WTC11 (cell line): Measurements from ENCODE around the gene SCAF4. TPM values are rescaled to one million over a fixed set of nuclear protein-coding genes. Genes with fewer than 3 reads are reported as not detected.

Experiments
- ATAC-seq: fragments of 200-7000 bp; cut with Tn5 transposase; 2 replicates; pipeline ENCODE4 v1.10.0; 2021; ENCODE audit warnings: mild to moderate bottlenecking, moderate library complexity
- CTCF ChIA-PET: fragments of 300-600 bp; sonication (Branson Sonifier 250); formaldehyde crosslinking; loops from one replicate; lab custom pipeline; 2021; ENCODE audit warnings: antibody characterized with exemption; lab: Charles Lee
- POLR2A ChIA-PET: fragments of 350-600 bp; sonication (Branson Sonifier 250); formaldehyde crosslinking; loops from one replicate; lab custom pipeline; 2021; ENCODE audit warnings: antibody characterized with exemption; lab: Charles Lee
- DNase-seq: peaks from one replicate; pipeline ENCODE4 v3.0.0; 2021; ENCODE audit warnings: low spot score
- H3K27ac Mint-ChIP-seq: 2 replicates; pipeline ENCODE4 v1.8.0; 2021; ENCODE audit warnings: mixed read lengths
- H3K27me3 Mint-ChIP-seq: 2 replicates; pipeline ENCODE4 v1.8.0; 2021; ENCODE audit warnings: low read depth, mild to moderate bottlenecking, moderate library complexity, mixed read lengths
- H3K36me3 Mint-ChIP-seq: 2 replicates; pipeline ENCODE4 v1.8.0; 2021; ENCODE audit warnings: mixed read lengths
- H3K4me1 Mint-ChIP-seq: 2 replicates; pipeline ENCODE4 v1.8.0; 2022; ENCODE audit warnings: mixed read lengths
- H3K4me3 Mint-ChIP-seq: 2 replicates; pipeline ENCODE4 v1.8.0; 2021; ENCODE audit warnings: mild to moderate bottlenecking, moderate library complexity, mixed read lengths
- H3K9me3 Mint-ChIP-seq: 2 replicates; pipeline ENCODE4 v1.8.0; 2021; ENCODE audit warnings: mixed read lengths
- ELF4 ChIP-seq: sonication (generic); formaldehyde crosslinking; IDR thresholded peaks from 2 replicates; pipeline ENCODE4 v1.8.1; 2022; ENCODE audit warnings: low read depth, mild to moderate bottlenecking, moderate library complexity, missing genetic modification reagents
- FOXJ3 ChIP-seq: sonication (generic); formaldehyde crosslinking; IDR thresholded peaks from 2 replicates; pipeline ENCODE4 v1.9.0; 2021; ENCODE audit warnings: missing genetic modification reagents, mild to moderate bottlenecking, borderline replicate concordance
- FOXK1 ChIP-seq: sonication (generic); formaldehyde crosslinking; IDR thresholded peaks from 2 replicates; pipeline ENCODE4 v1.8.0; 2022; ENCODE audit warnings: mild to moderate bottlenecking, moderate library complexity, missing genetic modification reagents
- FOXP1 ChIP-seq: sonication (generic); formaldehyde crosslinking; IDR thresholded peaks from 2 replicates; pipeline ENCODE4 v1.8.0; 2022; ENCODE audit warnings: missing genetic modification reagents, mild to moderate bottlenecking, moderate library complexity, borderline replicate concordance
- JUN ChIP-seq: sonication (generic); formaldehyde crosslinking; IDR thresholded peaks from 2 replicates; pipeline ENCODE4 v1.8.0; 2023; ENCODE audit warnings: mild to moderate bottlenecking, missing genetic modification reagents
- RELA ChIP-seq: sonication (generic); formaldehyde crosslinking; IDR thresholded peaks from 2 replicates; pipeline ENCODE4 v1.8.1; 2022; ENCODE audit warnings: missing genetic modification reagents, mild to moderate bottlenecking, borderline replicate concordance
- SMAD3 ChIP-seq: sonication (generic); formaldehyde crosslinking; IDR thresholded peaks from 2 replicates; pipeline ENCODE4 v1.8.0; 2022; ENCODE audit warnings: missing genetic modification reagents, mild to moderate bottlenecking, borderline replicate concordance
- SP1 ChIP-seq: sonication (generic); formaldehyde crosslinking; conservative IDR thresholded peaks from 2 replicates; pipeline ENCODE4 v1.8.1; 2022; ENCODE audit warnings: missing genetic modification reagents
- TCF7 ChIP-seq: sonication (generic); formaldehyde crosslinking; IDR thresholded peaks from 2 replicates; pipeline ENCODE4 v1.8.0; 2022; ENCODE audit warnings: mild to moderate bottlenecking, low read depth, missing genetic modification reagents, moderate library complexity
- TEAD1 ChIP-seq: sonication (generic); formaldehyde crosslinking; IDR thresholded peaks from 2 replicates; pipeline ENCODE4 v1.8.0; 2022; ENCODE audit warnings: mild to moderate bottlenecking, missing genetic modification reagents
- TEAD4 ChIP-seq: sonication (generic); formaldehyde crosslinking; IDR thresholded peaks from 2 replicates; pipeline ENCODE4 v1.8.0; 2022; ENCODE audit warnings: mild to moderate bottlenecking, missing genetic modification reagents
- ZNF416 ChIP-seq: fragments of 250-450 bp; sonication (Bioruptor Pico); IDR thresholded peaks from 2 replicates; pipeline ENCODE4 v1.9.0; 2021; ENCODE audit warnings: mild to moderate bottlenecking, inconsistent platforms
- total RNA-seq: library from RNA; stranded (reverse); gene quantifications from 3 replicates; pipeline ENCODE4 v1.2.3, GENCODE V29; 2021
- TF ChIP-seq, protein P1 (sequence below): sonication (generic); formaldehyde crosslinking; IDR thresholded peaks from 2 replicates; pipeline ENCODE4 v1.8.0; 2022; ENCODE audit warnings: mild to moderate bottlenecking, missing genetic modification reagents
- TF ChIP-seq, protein P2 (sequence below): sonication (generic); formaldehyde crosslinking; IDR thresholded peaks from 2 replicates; pipeline ENCODE4 v1.8.1; 2022; ENCODE audit warnings: mild to moderate bottlenecking, missing genetic modification reagents, moderate library complexity, borderline replicate concordance
- TF ChIP-seq, protein P3 (sequence below): sonication (generic); formaldehyde crosslinking; IDR thresholded peaks from 2 replicates; pipeline ENCODE4 v1.8.1; 2022; ENCODE audit warnings: missing genetic modification reagents, borderline replicate concordance
- TF ChIP-seq, protein P4 (sequence below): sonication (generic); formaldehyde crosslinking; IDR thresholded peaks from 2 replicates; pipeline ENCODE4 v1.8.1; 2022; ENCODE audit warnings: mild to moderate bottlenecking, moderate library complexity, missing genetic modification reagents
- TF ChIP-seq, protein P5 (sequence below): sonication (generic); formaldehyde crosslinking; IDR thresholded peaks from 2 replicates; pipeline ENCODE4 v1.8.1; 2023; ENCODE audit warnings: mild to moderate bottlenecking, missing genetic modification reagents
- TF ChIP-seq, protein P6 (sequence below): sonication (generic); formaldehyde crosslinking; IDR thresholded peaks from 2 replicates; pipeline ENCODE4 v1.8.1; 2023; ENCODE audit warnings: mild to moderate bottlenecking, missing genetic modification reagents, moderate library complexity
- TF ChIP-seq, protein P7 (sequence below): sonication (generic); formaldehyde crosslinking; IDR thresholded peaks from 2 replicates; pipeline ENCODE4 v1.8.0; 2022; ENCODE audit warnings: mild to moderate bottlenecking, missing genetic modification reagents
- TF ChIP-seq, protein P8 (sequence below): fragments of 250-450 bp; sonication (Bioruptor Pico); IDR thresholded peaks from 2 replicates; pipeline ENCODE4 v1.9.0; 2021; ENCODE audit warnings: mild to moderate bottlenecking

Gene SCAF4
- total RNA-seq, 1 experiment from 2014 or later, result 54.0 TPM

DNA sequence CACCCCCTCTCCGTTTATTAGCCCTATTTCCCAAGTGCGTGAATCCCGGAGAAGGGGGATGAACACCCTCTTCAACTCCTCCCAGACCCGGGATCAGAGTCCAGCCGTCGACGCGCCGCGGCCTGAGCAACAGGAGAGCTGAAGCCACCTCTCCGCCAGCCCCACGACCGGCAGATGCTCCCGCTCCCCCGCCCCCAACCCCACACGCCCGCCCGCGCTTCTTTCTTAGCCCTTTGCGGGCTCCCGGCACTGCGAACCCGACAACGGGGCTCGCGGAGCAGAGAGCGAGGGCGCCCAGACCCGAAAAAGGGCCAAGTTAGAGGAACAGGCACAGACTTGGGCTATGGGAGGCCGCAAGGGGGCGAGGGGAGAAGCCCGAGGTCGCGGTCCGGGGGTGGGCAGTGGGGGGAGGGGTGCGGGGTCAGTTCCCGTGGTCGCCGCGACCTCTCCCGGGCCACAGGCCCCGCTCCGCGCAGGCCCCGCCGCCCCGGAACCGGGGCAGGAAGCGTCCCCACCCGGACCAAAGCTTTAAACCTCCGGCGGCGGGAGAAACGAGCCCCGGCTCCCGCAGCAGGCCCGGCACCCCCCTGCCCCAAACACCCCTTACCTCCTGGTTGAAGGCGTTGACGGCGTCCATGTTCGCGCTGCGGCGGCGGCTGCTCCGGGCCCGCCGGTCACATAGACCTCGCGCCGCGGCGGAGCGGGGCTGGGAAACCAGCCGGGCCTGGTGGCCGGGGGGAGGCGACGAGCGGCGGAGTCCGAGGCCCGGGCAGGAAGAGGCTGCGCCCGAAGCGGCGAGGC, 662 bp downstream of the SCAF4 start:
- peaks cover 5% of the 10 kb centered on the region; the same call in 1 of the 2 replicates for H3K36me3 Mint-ChIP-seq
- ATAC-seq (peak; percentile 11), DNase-seq (peak; percentile 57)
- H3K4me1 Mint-ChIP-seq, result peaks cover 2% of the 10 kb centered on the region; the same call in 1 of the 2 replicates
- ChIA-PET POLR2A (interaction anchor here (1.2 kb wide), 1 partner anchor 64 kb away, joined by 3 read pairs; no protein-coding TSS in a partner anchor), CTCF (interaction anchor here (0.7 to 1.6 kb wide), 3 partner anchors 135 to 550 kb away, joined by 3 to 4 read pairs (median 3); no protein-coding TSS in a partner anchor)
- H3K27me3 Mint-ChIP-seq, result no peaks in the 10 kb centered on the region
- TF ChIP-seq, protein P1, sequence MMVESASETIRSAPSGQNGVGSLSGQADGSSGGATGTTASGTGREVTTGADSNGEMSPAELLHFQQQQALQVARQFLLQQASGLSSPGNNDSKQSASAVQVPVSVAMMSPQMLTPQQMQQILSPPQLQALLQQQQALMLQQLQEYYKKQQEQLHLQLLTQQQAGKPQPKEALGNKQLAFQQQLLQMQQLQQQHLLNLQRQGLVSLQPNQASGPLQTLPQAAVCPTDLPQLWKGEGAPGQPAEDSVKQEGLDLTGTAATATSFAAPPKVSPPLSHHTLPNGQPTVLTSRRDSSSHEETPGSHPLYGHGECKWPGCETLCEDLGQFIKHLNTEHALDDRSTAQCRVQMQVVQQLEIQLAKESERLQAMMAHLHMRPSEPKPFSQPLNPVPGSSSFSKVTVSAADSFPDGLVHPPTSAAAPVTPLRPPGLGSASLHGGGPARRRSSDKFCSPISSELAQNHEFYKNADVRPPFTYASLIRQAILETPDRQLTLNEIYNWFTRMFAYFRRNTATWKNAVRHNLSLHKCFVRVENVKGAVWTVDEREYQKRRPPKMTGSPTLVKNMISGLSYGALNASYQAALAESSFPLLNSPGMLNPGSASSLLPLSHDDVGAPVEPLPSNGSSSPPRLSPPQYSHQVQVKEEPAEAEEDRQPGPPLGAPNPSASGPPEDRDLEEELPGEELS (CRISPR knock-in tag), result 0 out of 2 replicates have a peak, but pooled peaks have one; percentile 10
- TF ChIP-seq ELF4 (CRISPR knock-in tag), result 0 out of 2 replicates have a peak, but pooled peaks have one; percentile 58
- TF ChIP-seq TCF7 (CRISPR knock-in tag), result 0 out of 2 replicates have a peak, but pooled peaks have one; percentile 30
- 0 out of 2 replicates have a peak, but pooled peaks have one; percentile 38 for TF ChIP-seq TEAD1 (CRISPR knock-in tag)
- TF ChIP-seq, protein P2, sequence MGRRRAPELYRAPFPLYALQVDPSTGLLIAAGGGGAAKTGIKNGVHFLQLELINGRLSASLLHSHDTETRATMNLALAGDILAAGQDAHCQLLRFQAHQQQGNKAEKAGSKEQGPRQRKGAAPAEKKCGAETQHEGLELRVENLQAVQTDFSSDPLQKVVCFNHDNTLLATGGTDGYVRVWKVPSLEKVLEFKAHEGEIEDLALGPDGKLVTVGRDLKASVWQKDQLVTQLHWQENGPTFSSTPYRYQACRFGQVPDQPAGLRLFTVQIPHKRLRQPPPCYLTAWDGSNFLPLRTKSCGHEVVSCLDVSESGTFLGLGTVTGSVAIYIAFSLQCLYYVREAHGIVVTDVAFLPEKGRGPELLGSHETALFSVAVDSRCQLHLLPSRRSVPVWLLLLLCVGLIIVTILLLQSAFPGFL (CRISPR knock-in tag), result no peak
- peak; percentile 47; the same call in 1 of the 2 replicates for TF ChIP-seq RELA (CRISPR knock-in tag)
- TF ChIP-seq JUN (CRISPR knock-in tag), result peak; percentile 83; the same call in 1 of the 2 replicates
- no peak for TF ChIP-seq FOXJ3
- TF ChIP-seq, protein P3, sequence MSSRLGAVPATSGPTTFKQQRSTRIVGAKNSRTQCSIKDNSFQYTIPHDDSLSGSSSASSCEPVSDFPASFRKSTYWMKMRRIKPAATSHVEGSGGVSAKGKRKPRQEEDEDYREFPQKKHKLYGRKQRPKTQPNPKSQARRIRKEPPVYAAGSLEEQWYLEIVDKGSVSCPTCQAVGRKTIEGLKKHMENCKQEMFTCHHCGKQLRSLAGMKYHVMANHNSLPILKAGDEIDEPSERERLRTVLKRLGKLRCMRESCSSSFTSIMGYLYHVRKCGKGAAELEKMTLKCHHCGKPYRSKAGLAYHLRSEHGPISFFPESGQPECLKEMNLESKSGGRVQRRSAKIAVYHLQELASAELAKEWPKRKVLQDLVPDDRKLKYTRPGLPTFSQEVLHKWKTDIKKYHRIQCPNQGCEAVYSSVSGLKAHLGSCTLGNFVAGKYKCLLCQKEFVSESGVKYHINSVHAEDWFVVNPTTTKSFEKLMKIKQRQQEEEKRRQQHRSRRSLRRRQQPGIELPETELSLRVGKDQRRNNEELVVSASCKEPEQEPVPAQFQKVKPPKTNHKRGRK (CRISPR knock-in tag), result 0 out of 2 replicates have a peak, but pooled peaks have one; percentile 53
- 0 out of 2 replicates have a peak, but pooled peaks have one; percentile 4 for TF ChIP-seq FOXP1 (CRISPR knock-in tag)
- TF ChIP-seq, protein P4, sequence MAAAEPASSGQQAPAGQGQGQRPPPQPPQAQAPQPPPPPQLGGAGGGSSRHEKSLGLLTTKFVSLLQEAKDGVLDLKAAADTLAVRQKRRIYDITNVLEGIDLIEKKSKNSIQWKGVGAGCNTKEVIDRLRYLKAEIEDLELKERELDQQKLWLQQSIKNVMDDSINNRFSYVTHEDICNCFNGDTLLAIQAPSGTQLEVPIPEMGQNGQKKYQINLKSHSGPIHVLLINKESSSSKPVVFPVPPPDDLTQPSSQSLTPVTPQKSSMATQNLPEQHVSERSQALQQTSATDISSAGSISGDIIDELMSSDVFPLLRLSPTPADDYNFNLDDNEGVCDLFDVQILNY (CRISPR knock-in tag), result no peak
- TF ChIP-seq, protein P5, sequence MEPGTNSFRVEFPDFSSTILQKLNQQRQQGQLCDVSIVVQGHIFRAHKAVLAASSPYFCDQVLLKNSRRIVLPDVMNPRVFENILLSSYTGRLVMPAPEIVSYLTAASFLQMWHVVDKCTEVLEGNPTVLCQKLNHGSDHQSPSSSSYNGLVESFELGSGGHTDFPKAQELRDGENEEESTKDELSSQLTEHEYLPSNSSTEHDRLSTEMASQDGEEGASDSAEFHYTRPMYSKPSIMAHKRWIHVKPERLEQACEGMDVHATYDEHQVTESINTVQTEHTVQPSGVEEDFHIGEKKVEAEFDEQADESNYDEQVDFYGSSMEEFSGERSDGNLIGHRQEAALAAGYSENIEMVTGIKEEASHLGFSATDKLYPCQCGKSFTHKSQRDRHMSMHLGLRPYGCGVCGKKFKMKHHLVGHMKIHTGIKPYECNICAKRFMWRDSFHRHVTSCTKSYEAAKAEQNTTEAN (CRISPR knock-in tag), result 0 out of 2 replicates have a peak, but pooled peaks have one; percentile 39
- 0 out of 2 replicates have a peak, but pooled peaks have one; percentile 23 for TF ChIP-seq TEAD4 (CRISPR knock-in tag)
- peak overlapping the region; percentile 92 for H3K27ac Mint-ChIP-seq
- no peak overlapping the region; the same call in 1 of the 2 replicates for H3K4me3 Mint-ChIP-seq
- no peaks in the 10 kb centered on the region for H3K9me3 Mint-ChIP-seq

DNA sequence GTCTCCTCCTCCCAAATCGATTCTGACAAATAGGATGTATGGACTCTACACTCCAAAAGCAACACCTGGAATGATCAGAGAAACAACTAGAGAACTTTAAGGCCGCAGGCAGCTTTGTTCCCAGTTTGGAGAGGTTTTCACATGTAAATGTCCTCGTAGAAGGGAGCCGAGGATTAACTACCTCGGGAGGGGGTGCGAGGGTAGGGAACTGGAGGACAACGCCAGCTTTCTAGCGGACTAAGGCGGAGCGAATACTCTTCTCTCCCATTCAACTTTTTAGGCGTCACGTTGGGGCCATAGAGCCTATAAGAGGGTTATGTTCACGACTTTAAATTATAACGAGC, 1.2 kb downstream of the SCAF4 start:
- H3K27ac Mint-ChIP-seq, result peak overlapping the region; percentile 92
- DNase-seq, result peak; percentile 73
- H3K36me3 Mint-ChIP-seq, result peaks cover 5% of the 10 kb centered on the region; the same call in 1 of the 2 replicates
- ChIA-PET POLR2A (interaction anchor here (1.2 kb wide), 1 partner anchor 63 kb away, joined by 3 read pairs; no protein-coding TSS in a partner anchor), CTCF (interaction anchor here (0.6 to 1.6 kb wide), 4 partner anchors 51 to 550 kb away, joined by 3 to 4 read pairs (median 3); no protein-coding TSS in a partner anchor)
- no peaks in the 10 kb centered on the region for H3K27me3 Mint-ChIP-seq
- H3K4me3 Mint-ChIP-seq, result no peak overlapping the region
- TF ChIP-seq RELA (CRISPR knock-in tag), result no peak
- TF ChIP-seq, protein P6, sequence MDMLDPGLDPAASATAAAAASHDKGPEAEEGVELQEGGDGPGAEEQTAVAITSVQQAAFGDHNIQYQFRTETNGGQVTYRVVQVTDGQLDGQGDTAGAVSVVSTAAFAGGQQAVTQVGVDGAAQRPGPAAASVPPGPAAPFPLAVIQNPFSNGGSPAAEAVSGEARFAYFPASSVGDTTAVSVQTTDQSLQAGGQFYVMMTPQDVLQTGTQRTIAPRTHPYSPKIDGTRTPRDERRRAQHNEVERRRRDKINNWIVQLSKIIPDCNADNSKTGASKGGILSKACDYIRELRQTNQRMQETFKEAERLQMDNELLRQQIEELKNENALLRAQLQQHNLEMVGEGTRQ (CRISPR knock-in tag), result no peak
- TF ChIP-seq ZNF416 (CRISPR knock-in tag), result no peak
- TF ChIP-seq, protein P1 (CRISPR knock-in tag), result peak; percentile 44; the same call in 1 of the 2 replicates
- TF ChIP-seq, protein P7, sequence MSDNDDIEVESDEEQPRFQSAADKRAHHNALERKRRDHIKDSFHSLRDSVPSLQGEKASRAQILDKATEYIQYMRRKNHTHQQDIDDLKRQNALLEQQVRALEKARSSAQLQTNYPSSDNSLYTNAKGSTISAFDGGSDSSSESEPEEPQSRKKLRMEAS (CRISPR knock-in tag), result no peak
- TF ChIP-seq, protein P8, sequence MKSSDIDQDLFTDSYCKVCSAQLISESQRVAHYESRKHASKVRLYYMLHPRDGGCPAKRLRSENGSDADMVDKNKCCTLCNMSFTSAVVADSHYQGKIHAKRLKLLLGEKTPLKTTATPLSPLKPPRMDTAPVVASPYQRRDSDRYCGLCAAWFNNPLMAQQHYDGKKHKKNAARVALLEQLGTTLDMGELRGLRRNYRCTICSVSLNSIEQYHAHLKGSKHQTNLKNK (CRISPR knock-in tag), result 0 out of 2 replicates have a peak, but pooled peaks have one; percentile 49
- peak; percentile 44; the same call in 1 of the 2 replicates for TF ChIP-seq SP1 (CRISPR knock-in tag)
- TF ChIP-seq FOXK1 (CRISPR knock-in tag), result peak; percentile 75
- no peak for TF ChIP-seq SMAD3 (CRISPR knock-in tag)
- TF ChIP-seq, all 79 proteins: peak for 4
- peaks cover 2% of the 10 kb centered on the region; the same call in 1 of the 2 replicates for H3K4me1 Mint-ChIP-seq
- peak; percentile 65 for ATAC-seq
- H3K9me3 Mint-ChIP-seq, result no peaks in the 10 kb centered on the region
